ENCODE measurements around the gene COG4.
A peak's percentile ranks its signal among the peaks of the same experiment; 100 is the strongest.
"Not testable (repeated sequence)": the region's sequence is repeated elsewhere in the genome, so short reads cannot be mapped to it uniquely, and the experiment has no call there.

COG4 gene

GRCh38 chr16:70457446-70458166, 65.7 kb downstream of the COG4 start:
- no peak for DNase-seq (ENCODE audit: low spot score)

DNA sequence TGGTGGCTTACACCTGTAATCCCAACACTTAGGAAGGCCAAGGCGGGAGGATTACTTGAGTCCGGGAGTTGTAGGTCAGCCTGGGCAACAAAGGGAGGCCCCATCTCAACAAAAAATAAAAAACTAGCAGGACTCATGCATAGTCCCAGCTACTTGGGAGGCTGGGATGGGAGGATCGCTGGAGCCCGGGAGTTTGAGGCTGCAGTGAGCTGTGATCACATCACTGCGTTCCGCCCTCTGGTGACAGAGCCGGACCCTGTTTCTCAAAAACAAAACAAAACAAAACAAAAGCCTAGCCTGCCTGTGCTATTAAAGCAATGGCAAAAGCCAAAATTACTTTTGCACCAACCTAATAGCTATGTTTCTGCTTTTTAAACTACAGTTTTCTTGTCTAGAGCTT, 67.4 kb downstream of the COG4 start:
- no peak for DNase-seq (ENCODE audit: low spot score)

DNA sequence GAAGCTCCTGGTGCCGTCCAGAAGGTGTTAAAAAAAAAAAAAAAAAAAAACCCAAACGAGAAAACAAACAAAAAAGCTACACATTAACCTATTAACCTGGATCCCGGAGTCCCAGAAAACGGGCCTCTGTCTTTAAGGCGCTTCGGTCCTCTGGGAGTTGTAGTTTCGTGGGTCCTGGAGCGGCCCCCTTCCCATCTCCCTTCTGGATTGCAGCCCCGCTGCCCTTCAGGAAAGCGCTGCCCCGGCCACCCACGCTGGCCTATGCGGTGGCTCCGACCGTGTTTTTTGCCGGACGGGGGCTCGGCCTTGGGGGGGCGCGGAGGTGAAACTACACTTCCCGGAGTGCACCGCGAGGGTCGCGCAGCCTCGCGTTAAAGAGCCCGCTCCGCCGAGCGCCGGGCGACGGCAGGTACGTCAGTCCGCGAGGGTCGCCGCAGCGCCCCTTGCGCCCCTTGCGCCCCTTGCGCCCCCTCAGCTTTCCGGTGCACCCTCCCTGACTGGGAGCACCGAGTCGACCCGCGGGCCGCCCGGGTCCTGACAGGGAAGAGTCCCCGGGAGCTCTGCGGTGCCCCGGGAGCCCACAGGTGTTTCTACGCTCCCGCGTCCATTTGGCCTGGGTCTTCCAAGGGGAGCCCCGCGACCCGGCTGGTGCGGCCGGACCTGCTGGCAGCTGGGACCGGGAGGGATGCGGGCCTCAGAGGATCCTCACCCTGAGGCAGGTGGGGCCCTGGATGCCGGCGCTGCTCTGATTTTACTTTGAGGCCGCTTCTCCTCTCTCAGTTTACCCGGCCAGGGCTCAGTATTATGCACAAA, 68.9 kb downstream of the COG4 start, which contains the start of gene FCSK:
Gene FCSK (plus strand): TSS at position 374 of the 813 bp plus-strand sequence. CDS start 8,596 bp downstream, outside the sequence.
- DNase-seq (ENCODE audit: low spot score) = peak; percentile 58

- DNase-seq (ENCODE audit: low spot score) = no peak
These were observed 69.5 kb downstream of the COG4 start for GRCh38 chr16:70453892-70454221.

DNA sequence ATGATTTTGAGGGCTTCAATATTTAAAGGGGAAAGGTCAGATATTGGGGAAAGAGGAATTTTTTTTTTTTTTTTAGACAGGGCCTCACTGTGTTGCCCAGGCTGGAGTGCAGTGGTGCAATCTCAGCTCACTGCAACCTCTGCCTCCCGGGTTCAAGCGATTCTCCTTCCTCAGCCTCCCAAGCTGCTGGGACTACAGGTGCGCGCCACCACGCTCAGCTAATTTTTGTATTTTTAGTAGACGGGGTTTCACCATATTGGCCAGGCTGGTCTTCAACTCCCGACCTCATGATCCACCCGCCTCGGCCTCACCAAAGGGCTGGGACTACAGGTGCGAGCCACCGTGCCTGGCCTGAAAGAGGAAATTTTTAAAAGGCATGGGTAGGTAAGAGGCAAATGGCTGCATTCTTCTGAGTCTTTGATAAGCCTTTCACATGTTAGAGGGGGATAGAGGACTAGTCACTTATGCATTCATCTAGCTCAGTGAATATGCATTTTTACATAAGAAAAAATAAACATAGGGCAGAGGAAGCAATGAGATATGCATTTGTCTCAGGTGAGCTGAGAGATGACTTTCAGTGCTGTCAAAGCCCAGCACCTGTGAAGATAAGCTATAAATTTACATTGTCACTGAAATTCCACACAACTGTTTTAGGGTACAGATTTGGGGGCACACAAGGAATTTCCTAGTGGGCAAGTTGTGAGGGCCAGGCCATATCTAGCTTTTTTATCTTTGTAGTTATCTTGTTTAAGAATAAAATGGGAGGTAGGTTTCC, 70.0 kb downstream of the COG4 start:
- no peak for DNase-seq (ENCODE audit: low spot score)

- not testable (repeated sequence) for DNase-seq (ENCODE audit: low spot score)
These were observed 72.4 kb downstream of the COG4 start for GRCh38 chr16:70451004-70451340.

DNA sequence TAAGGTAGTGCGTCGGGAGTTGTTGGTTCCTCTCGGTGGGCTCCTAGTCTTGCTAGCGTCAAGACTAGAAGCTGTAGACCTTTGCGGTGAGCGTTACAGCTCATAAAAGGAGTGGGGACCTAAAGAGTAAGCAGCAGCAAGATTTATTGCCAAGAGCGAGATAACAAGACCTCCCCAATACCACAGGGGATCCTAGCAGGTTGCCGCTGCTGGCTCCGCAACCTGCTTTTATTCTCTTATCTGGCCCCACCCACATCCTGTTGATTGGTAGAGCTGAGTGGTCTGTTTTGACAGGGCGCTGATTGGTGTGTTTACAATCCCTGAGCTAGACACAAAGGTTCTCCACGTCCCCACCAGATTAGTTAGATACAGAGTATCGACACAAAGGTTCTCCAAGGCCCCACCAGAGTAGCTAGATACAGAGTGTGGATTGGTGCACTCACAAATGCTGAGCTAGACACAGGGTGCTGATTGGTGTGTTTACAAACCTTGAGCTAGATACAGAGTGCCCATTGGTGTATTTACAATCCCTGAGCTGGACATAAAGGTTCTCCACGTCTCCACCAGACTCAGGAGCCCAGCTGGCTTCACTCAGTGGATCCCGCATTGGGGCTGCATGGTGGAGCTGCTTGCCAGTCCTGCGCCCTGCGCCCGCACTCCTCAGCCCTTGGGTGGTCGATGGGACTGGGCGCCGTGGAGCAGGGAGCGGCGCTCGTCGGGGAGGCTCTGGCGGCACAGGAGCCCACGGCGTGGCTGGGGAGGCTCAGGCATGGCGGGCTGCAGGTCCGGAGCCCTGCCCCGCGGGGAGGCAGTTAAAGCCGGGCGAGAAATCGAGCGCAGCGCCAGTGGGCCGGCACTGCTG, 73.0 kb downstream of the COG4 start:
- not testable (repeated sequence) for DNase-seq (ENCODE audit: low spot score)

- no peak for DNase-seq (ENCODE audit: low spot score)
These were observed 75.3 kb downstream of the COG4 start for GRCh38 chr16:70448075-70448474.

- no peak for DNase-seq (ENCODE audit: low spot score)
These were observed 78.9 kb downstream of the COG4 start for GRCh38 chr16:70444249-70445063.

- no peak for DNase-seq (ENCODE audit: low spot score)
These were observed 81.0 kb downstream of the COG4 start for GRCh38 chr16:70442344-70442743.

GRCh38 chr16:70441406-70441990, 81.9 kb downstream of the COG4 start:
- DNase-seq (ENCODE audit: low spot score) = no peak

GRCh38 chr16:70440009-70440692, 83.2 kb downstream of the COG4 start:
- DNase-seq (ENCODE audit: low spot score) = no peak

DNA sequence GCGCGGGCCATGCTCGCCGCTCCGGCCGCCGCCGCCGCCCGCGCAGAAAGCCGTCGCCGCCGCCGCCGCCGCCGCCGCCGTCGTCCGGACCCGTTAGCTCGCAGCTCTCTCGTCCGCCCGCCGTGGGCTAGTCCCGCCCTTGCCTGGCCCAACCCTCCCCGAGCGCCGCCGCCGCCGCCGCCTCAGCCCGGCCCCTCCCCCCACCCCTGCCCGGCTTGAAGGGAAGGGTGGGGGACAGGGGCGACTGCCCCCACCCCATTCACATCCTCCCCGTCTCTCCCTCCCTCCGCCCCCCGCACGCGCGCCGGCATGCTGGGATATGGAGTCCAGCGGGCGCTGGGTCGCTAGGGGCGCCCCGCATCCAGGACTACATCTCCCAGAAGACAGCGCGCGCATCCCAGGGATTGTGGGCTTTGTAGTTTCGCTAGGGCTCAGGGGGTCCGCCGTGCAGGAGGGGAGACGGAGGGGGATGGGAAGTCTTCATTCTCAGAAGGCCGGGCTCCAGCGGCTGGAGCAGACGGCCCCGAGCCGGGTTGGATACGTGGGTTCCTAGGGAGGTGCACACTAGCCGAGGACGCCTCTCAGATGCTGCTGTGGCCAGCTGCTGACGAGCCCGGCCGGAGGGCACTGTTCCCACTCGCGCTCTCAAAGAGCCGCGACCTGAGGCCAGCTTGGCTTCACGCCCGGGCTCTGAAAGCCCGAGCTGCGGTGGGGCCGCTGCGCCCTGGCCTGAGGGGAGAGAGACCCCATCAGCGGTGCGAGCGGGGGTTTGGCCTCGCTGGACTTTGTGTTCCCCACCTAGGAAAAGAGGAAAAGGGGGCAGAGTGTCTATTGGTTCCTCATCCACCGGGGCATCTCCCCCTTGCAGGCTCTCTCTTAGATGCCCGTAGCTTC, 84.1 kb downstream of the COG4 start, which contains the start of gene ST3GAL2:
Gene ST3GAL2 (minus strand): TSS at position 132 of the 894 bp plus-strand sequence. CDS start 40,570 bp downstream, outside the sequence.
- DNase-seq (ENCODE audit: low spot score) = peak; percentile 85

DNA sequence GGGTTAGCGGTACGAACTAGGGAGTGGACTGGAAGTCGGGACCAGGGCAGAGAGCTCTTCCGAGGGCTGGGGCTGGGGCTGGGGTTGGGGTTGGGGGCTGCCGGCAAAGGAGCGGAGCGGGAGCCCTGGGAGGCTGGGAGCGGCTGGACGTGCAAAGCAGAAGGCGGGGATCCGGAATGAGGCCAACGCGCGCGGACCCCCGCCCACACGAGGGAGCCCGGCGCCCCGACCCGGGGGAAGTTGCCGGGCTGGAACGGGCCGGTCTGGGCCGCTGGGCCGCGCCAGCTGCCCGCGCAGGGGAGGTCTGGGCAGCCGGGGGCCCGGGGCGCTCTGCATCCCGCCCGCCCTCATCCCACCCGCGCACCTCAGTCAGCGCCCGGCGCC, 84.8 kb downstream of the COG4 start:
- no peak for DNase-seq (ENCODE audit: low spot score)

DNA sequence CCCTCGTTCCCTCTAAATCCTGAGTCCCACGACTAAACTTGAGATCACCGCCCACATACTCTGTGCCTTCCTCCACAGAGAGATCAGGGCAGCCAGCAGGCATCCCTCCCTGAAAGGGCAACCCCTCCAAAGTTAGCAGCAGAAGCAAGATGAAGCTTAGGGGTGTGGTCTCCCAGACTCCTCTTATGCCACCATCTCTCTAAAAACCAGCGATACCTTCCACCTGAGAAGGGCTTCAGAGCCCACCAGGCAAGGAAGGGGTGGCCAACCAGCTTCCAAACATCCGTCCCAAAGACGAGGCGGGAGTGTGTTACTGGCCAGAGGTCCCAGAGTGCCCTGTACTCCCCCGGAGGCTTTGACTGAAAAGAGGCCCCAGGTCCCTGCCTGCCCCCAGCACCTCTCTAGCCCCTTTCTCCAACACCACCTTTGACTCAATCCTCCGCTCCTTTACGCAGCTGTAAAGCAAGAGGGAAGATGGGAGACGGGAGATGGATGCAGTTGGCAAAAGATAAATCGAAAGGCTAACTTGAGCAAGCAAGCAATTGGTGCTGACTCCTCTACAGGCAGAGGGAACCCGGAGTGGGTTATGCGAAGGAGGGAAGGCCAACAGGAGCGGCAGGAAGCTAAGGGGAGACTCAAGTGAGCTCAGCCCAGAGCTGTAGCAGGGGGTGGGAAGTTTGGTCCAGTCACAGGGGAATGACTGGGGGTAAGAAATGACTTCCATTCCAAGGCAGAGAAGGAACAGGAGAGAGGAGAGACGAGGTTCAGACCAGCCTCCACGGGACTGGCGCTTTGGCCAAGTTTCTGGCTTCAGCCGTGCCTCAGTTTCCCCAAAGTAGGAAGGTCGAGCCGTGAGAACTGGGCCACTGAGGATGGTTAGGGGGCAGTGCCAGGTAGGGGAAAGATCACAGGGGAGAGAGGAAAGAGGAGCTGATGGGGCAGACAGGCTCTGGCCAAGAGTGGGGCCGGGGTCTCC, 85.5 kb downstream of the COG4 start:
- DNase-seq (ENCODE audit: low spot score) = no peak

- no peak for DNase-seq (ENCODE audit: low spot score)
These were observed 86.3 kb downstream of the COG4 start for GRCh38 chr16:70437017-70437581.
